Glutamatergic neuron (in vitro differentiated cells): Measurements from ENCODE around the gene EFHC2. TPM values are rescaled to one million over a fixed set of nuclear protein-coding genes. Genes with fewer than 3 reads are reported as not detected.

Experiments
- DNase-seq: peaks from one replicate; pipeline ENCODE4 v3.0.0; 2022
- H3K27ac Mint-ChIP-seq: one replicate; pipeline ENCODE4 v1.8.0; 2020; ENCODE audit warnings: mild to moderate bottlenecking, mixed read lengths, inconsistent platforms; ENCODE audit not compliant: unreplicated experiment
- H3K27me3 Mint-ChIP-seq: one replicate; pipeline ENCODE4 v1.8.0; 2020; ENCODE audit warnings: mild to moderate bottlenecking, moderate library complexity, mixed read lengths, inconsistent platforms; ENCODE audit not compliant: unreplicated experiment
- H3K36me3 Mint-ChIP-seq: one replicate; pipeline ENCODE4 v1.8.0; 2020; ENCODE audit warnings: mild to moderate bottlenecking, mixed read lengths, inconsistent platforms; ENCODE audit not compliant: unreplicated experiment
- H3K4me1 Mint-ChIP-seq: one replicate; pipeline ENCODE4 v1.8.0; 2020; ENCODE audit warnings: mild to moderate bottlenecking, low read depth, mixed read lengths, inconsistent platforms; ENCODE audit not compliant: unreplicated experiment
- H3K4me3 Mint-ChIP-seq: one replicate; pipeline ENCODE4 v1.8.0; 2020; ENCODE audit warnings: mild to moderate bottlenecking, mixed read lengths, inconsistent platforms; ENCODE audit not compliant: unreplicated experiment
- H3K9me3 Mint-ChIP-seq: one replicate; pipeline ENCODE4 v1.8.0; 2020; ENCODE audit warnings: mild to moderate bottlenecking, moderate library complexity, mixed read lengths, inconsistent platforms; ENCODE audit not compliant: unreplicated experiment
- CTCF ChIP-seq: fragments of 200-600 bp; sonication (generic); IDR thresholded peaks from one replicate; pipeline ENCODE4 v1.5.0; 2021; ENCODE audit not compliant: partially characterized antibody, unreplicated experiment
- total RNA-seq: library from RNA; stranded (reverse); fragmentation: NEBNext Ultra II Directional; extraction: Animal tissue kit (Norgen Biotek cat#: 25700); gene quantifications from one replicate; pipeline ENCODE4 v1.2.1, GENCODE V29; 2021; ENCODE audit not compliant: unreplicated experiment

The EFHC2 gene
- total RNA-seq, 1 donor from 2014 or later: not detected

- DNase-seq: no peak
- TF ChIP-seq CTCF: no peak
- no peak overlapping the region for H3K4me3 Mint-ChIP-seq
- H3K27me3 Mint-ChIP-seq: no peaks in the 10 kb centered on the region
- no peak overlapping the region for H3K27ac Mint-ChIP-seq
- no peaks in the 10 kb centered on the region for H3K36me3 Mint-ChIP-seq
- H3K4me1 Mint-ChIP-seq: no peaks in the 10 kb centered on the region
- no peaks in the 10 kb centered on the region for H3K9me3 Mint-ChIP-seq
These were observed 11.0 kb downstream of the EFHC2 start for GRCh38 chrX:44332437-44332836.

- H3K4me1 Mint-ChIP-seq: no peaks in the 10 kb centered on the region
- H3K27ac Mint-ChIP-seq: no peak overlapping the region
- H3K27me3 Mint-ChIP-seq: no peaks in the 10 kb centered on the region
- H3K4me3 Mint-ChIP-seq: no peak overlapping the region
- no peaks in the 10 kb centered on the region for H3K36me3 Mint-ChIP-seq
- no peaks in the 10 kb centered on the region for H3K9me3 Mint-ChIP-seq
- TF ChIP-seq CTCF: no peak
- no peak for DNase-seq
These were observed 13.2 kb downstream of the EFHC2 start for GRCh38 chrX:44330227-44330626.

- Mint-ChIP-seq H3K4me1 (peaks cover 2% of the 10 kb centered on the region), H3K27me3 (peaks cover 3% of the 10 kb centered on the region), H3K9me3 (peaks cover 1% of the 10 kb centered on the region), H3K36me3 (no peaks in the 10 kb centered on the region), H3K4me3 (no peak overlapping the region), H3K27ac (no peak overlapping the region)
- no peak for TF ChIP-seq CTCF
- no peak for DNase-seq
These were observed 23.9 kb downstream of the EFHC2 start for GRCh38 chrX:44319550-44319949.

GRCh38 chrX:44317181-44317580 is 26.3 kb downstream of the EFHC2 start:
- Mint-ChIP-seq H3K4me1 (peaks cover 4% of the 10 kb centered on the region), H3K4me3 (no peak overlapping the region), H3K9me3 (peaks cover 1% of the 10 kb centered on the region), H3K27me3 (peaks cover 5% of the 10 kb centered on the region), H3K27ac (no peak overlapping the region), H3K36me3 (no peaks in the 10 kb centered on the region)
- DNase-seq: no peak
- no peak for TF ChIP-seq CTCF

- H3K4me3 Mint-ChIP-seq: no peak overlapping the region
- H3K27me3 Mint-ChIP-seq: peaks cover 5% of the 10 kb centered on the region
- no peak for DNase-seq
- no peaks in the 10 kb centered on the region for H3K36me3 Mint-ChIP-seq
- H3K27ac Mint-ChIP-seq: no peak overlapping the region
- no peak for TF ChIP-seq CTCF
- no peaks in the 10 kb centered on the region for H3K9me3 Mint-ChIP-seq
- H3K4me1 Mint-ChIP-seq: peaks cover 4% of the 10 kb centered on the region
These were observed 28.7 kb downstream of the EFHC2 start for GRCh38 chrX:44314808-44315207.
